Measurements from ENCODE around the gene ISL2.

GRCh38 chr15:76384409-76384808, 47.8 kb downstream of the ISL2 start:
- TF ChIP-seq CTCF (IDR thresholded peaks at IDR 0.05; ENCODE audit: low read depth, low read length) (no peak), POLR2A (IDR thresholded peaks at IDR 0.05; ENCODE audit: extremely low read depth, insufficient read length) (no peak)

Data from NB4 (cell line).